HT-29 (cell line): ENCODE results near the gene PREB. TPM values are rescaled to one million over a fixed set of nuclear protein-coding genes. Genes with fewer than 3 reads are reported as not detected.

Source experiments
- DNase-seq: peaks from one replicate; pipeline ENCODE4 v3.0.0-alpha.2; 2015; ENCODE audit warnings: low spot score
- total RNA-seq: library from RNA; depleted of rRNA; stranded (reverse); fragments of >200 nt; shearing (Covaris generic); gene quantifications from 2 replicates; pipeline ENCODE4 v1.2.3, GENCODE V29; 2014; rRNA removed

Gene PREB
- total RNA-seq, 1 experiment from 2014 or later, result 96.2 TPM

- DNase-seq, result no peak
Measured at GRCh38 chr2:27083410-27084296, 50.8 kb downstream of the PREB start.

- DNase-seq, result no peak
Measured at GRCh38 chr2:27082773-27083409, 51.5 kb downstream of the PREB start.

- DNase-seq, result no peak
Measured at GRCh38 chr2:27081984-27082772, 52.3 kb downstream of the PREB start.

Other genes starting within 250 kb of the PREB start
- 6.9 and 7.4 TPM in 2 replicates for gene MAPRE3, start 164.0 kb downstream of the PREB start, total RNA-seq
- gene TMEM214, start 101.7 kb downstream of the PREB start, total RNA-seq, result 35.6 and 42.0 TPM in 2 replicates
- gene AGBL5, start 83.0 kb downstream of the PREB start, total RNA-seq, result 28.1 and 34.5 TPM in 2 replicates
- gene OST4, start 63.0 kb downstream of the PREB start, total RNA-seq, result 107 and 127 TPM in 2 replicates
- 0.65 and 1.1 TPM in 2 replicates for gene EMILIN1, start 56.0 kb downstream of the PREB start, total RNA-seq
- 4.1 and 4.2 TPM in 2 replicates for gene KHK, start 47.9 kb downstream of the PREB start, total RNA-seq
- gene CGREF1, start 15.5 kb downstream of the PREB start, total RNA-seq, result 38.2 and 42.0 TPM in 2 replicates
- gene ABHD1, start 10.8 kb downstream of the PREB start, total RNA-seq, result not detected in 2 replicates
- not detected in 2 replicates for gene PRR30, start 4.8 kb upstream of the PREB start, total RNA-seq
- not detected in 2 replicates for gene TCF23, start 14.4 kb upstream of the PREB start, total RNA-seq
- 75.0 and 86.6 TPM in 2 replicates for gene ATRAID, start 77.4 kb upstream of the PREB start, total RNA-seq
- gene SLC5A6, start 77.6 kb upstream of the PREB start, total RNA-seq, result 48.8 and 55.0 TPM in 2 replicates
- 78.5 and 88.5 TPM in 2 replicates for gene CAD, start 82.7 kb upstream of the PREB start, total RNA-seq
- not detected in 2 replicates for gene SLC30A3, start 128.4 kb upstream of the PREB start, total RNA-seq
- not detected in 2 replicates for gene DNAJC5G, start 140.8 kb upstream of the PREB start, total RNA-seq
- gene TRIM54, start 147.8 kb upstream of the PREB start, total RNA-seq, result 5.8 and 7.1 TPM in 2 replicates
- gene UCN, start 173.8 kb upstream of the PREB start, total RNA-seq, result 4.9 and 5.6 TPM in 2 replicates
- 37.3 and 40.5 TPM in 2 replicates for gene MPV17, start 188.5 kb upstream of the PREB start, total RNA-seq
- 62.4 and 65.1 TPM in 2 replicates for gene GTF3C2, start 222.1 kb upstream of the PREB start, total RNA-seq
- 26.6 and 31.9 TPM in 2 replicates for gene EIF2B4, start 235.7 kb upstream of the PREB start, total RNA-seq
- 72.8 and 79.9 TPM in 2 replicates for gene SNX17, start 236.0 kb upstream of the PREB start, total RNA-seq
- 16.0 and 20.4 TPM in 2 replicates for gene ZNF513, start 246.1 kb upstream of the PREB start, total RNA-seq